GM21360 (cell line): ENCODE data around the gene KDM1B.

ENCODE experiments used
- ATAC-seq: cut with Tn5 transposase; IDR thresholded peaks from one replicate; pipeline ENCODE4 v1.9.1; 2021; ENCODE audit warnings: mild to moderate bottlenecking, moderate library complexity; ENCODE audit not compliant: unreplicated experiment

Gene KDM1B

GRCh38 chr6:18259675-18260447 lies 104.6 kb downstream of the KDM1B start:
- no peak for ATAC-seq

- ATAC-seq, result peak; percentile 42
Measured at GRCh38 chr6:18260448-18261106, 105.4 kb downstream of the KDM1B start.

GRCh38 chr6:18261877-18262276 lies 106.7 kb downstream of the KDM1B start:
- no peak for ATAC-seq

GRCh38 chr6:18262702-18263417 lies 107.6 kb downstream of the KDM1B start:
- ATAC-seq, result peak; percentile 52

GRCh38 chr6:18263418-18264218 lies 108.4 kb downstream of the KDM1B start:
- peak; percentile 1 for ATAC-seq

- ATAC-seq, result peak; percentile 34
Measured at GRCh38 chr6:18264219-18264922, 109.1 kb downstream of the KDM1B start, which contains the start of gene DEK. Gene DEK, minus strand, starts transcription at chr6:18264530. Its CDS starts 543 bp downstream, at chr6:18263987.

GRCh38 chr6:18264923-18265377 lies 109.7 kb downstream of the KDM1B start:
- ATAC-seq, result no peak

GRCh38 chr6:18265787-18266522 lies 110.7 kb downstream of the KDM1B start:
- ATAC-seq, result no peak

- no peak for ATAC-seq
Measured at GRCh38 chr6:18266523-18266912, 111.3 kb downstream of the KDM1B start.

- no peak for ATAC-seq
Measured at GRCh38 chr6:18268066-18268465, 112.8 kb downstream of the KDM1B start.

GRCh38 chr6:18269253-18269652 lies 114.0 kb downstream of the KDM1B start:
- ATAC-seq, result peak; percentile 48

GRCh38 chr6:18269717-18270116 lies 114.5 kb downstream of the KDM1B start:
- no peak for ATAC-seq

- no peak for ATAC-seq
Measured at GRCh38 chr6:18270216-18270615, 115.0 kb downstream of the KDM1B start.
